Chondrocyte (in vitro differentiated cells): ENCODE data around the gene LRRC42. TPM values are rescaled to one million over a fixed set of nuclear protein-coding genes. Genes with fewer than 3 reads are reported as not detected.
"Not testable (repeated sequence)": the region's sequence is repeated elsewhere in the genome, so short reads cannot be mapped to it uniquely, and the experiment has no call there.

ENCODE experiments used
- DNase-seq: peaks from one replicate; pipeline ENCODE4 v3.0.0; 2021; ENCODE audit warnings: mixed read lengths, low spot score
- H3K27ac Mint-ChIP-seq: one replicate; pipeline ENCODE4 v1.8.0; 2021; ENCODE audit warnings: mild to moderate bottlenecking, moderate library complexity, mixed read lengths; ENCODE audit not compliant: unreplicated experiment
- H3K27me3 Mint-ChIP-seq: 2 replicates; pipeline ENCODE4 v1.8.0; 2021; ENCODE audit warnings: low read depth, mixed read lengths
- H3K36me3 Mint-ChIP-seq: 2 replicates; pipeline ENCODE4 v1.8.0; 2021; ENCODE audit warnings: low read depth, mixed read lengths
- H3K4me1 Mint-ChIP-seq: 2 replicates; pipeline ENCODE4 v1.8.0; 2021; ENCODE audit warnings: low read depth, mild to moderate bottlenecking, mixed read lengths
- H3K4me3 Mint-ChIP-seq: one replicate; pipeline ENCODE4 v1.8.0; 2021; ENCODE audit warnings: mild to moderate bottlenecking, moderate library complexity, mixed read lengths; ENCODE audit not compliant: unreplicated experiment
- H3K9me3 Mint-ChIP-seq: 2 replicates; pipeline ENCODE4 v1.8.0; 2021; ENCODE audit warnings: low read depth, mixed read lengths
- CTCF ChIP-seq: fragments of 200-600 bp; sonication (generic); IDR thresholded peaks from 2 replicates; pipeline ENCODE4 v1.5.0; 2021; ENCODE audit warnings: antibody characterized with exemption, mild to moderate bottlenecking, moderate library complexity
- total RNA-seq: library from RNA; stranded (reverse); gene quantifications from 3 replicates; pipeline ENCODE4 v1.2.1, GENCODE V29; 2021

LRRC42 gene
- total RNA-seq, 1 donor from 2014 or later, result 37.6 TPM

DNA sequence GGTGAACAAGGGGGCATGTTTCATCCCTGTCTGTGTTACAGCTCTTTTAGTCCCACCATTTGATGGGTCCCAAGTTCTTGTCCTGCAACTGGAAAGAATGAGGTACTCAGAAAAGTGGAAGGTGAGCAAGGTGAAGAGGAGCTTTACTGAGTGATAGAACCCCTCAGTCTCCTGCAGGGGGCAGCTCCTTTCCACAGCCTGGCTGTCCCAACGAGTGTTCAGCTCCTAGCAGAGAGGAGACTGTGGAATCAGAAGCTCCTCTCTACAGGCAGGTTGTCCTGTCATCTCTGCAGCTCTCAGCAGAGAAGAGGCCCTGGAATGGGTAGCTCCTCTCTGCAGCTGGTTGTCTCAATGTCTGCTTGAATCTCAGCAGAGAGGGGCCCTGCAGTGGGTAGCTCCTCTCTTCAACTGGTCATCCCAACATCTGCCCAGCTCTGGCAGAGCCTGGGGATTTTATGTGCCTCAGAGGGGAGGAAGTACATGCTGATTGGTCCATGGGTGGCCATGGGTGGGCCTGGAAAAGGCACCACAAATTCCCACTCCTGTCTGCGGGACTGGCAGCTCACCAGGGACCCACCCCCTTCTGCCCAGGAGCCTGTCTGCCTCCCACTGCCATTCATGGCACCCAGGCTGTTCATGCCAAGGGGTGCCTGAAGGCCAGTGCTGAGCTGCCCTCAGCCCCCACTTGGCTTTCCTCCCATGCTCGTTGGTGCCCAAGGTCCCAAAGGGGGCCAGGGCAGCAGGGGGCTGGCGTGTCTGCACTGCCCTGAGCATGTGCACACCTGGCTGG is 46.1 kb downstream of the LRRC42 start:
- Mint-ChIP-seq H3K4me1 (no peaks in the 10 kb centered on the region), H3K36me3 (no peaks in the 10 kb centered on the region), H3K9me3 (no peaks in the 10 kb centered on the region), H3K27me3 (peaks cover 2% of the 10 kb centered on the region), H3K27ac (no peak overlapping the region), H3K4me3 (no peak overlapping the region)
- DNase-seq, result no peak
- TF ChIP-seq CTCF, result peak; percentile 65

- not testable (repeated sequence) for H3K27ac Mint-ChIP-seq, DNase-seq, H3K27me3 Mint-ChIP-seq, H3K36me3 Mint-ChIP-seq, H3K4me1 Mint-ChIP-seq, H3K9me3 Mint-ChIP-seq, H3K4me3 Mint-ChIP-seq
Measured at GRCh38 chr1:53994516-53994915, 48.4 kb downstream of the LRRC42 start.

DNA sequence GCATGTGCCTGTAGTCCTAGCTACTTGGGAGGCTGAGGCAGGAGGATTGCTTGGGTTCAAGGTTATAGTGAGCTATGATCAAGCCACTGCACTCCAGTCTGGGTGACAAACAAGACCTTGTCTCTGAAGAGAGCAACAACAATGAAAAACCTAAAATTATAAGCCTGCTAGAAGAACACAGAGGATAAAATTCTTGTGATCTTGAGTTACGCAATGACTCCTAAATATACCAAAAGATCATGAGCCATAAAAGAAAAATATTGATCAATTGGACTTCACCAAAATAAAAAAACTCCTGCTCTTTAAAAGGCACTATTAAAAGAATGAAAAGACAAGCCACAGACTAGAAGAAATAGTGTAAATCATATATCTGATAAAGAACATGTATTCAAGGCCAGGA is 49.5 kb downstream of the LRRC42 start:
- Mint-ChIP-seq H3K4me3 (no peak overlapping the region), H3K9me3 (no peaks in the 10 kb centered on the region), H3K27ac (no peak overlapping the region), H3K27me3 (peaks cover 2% of the 10 kb centered on the region), H3K4me1 (no peaks in the 10 kb centered on the region), H3K36me3 (no peaks in the 10 kb centered on the region)
- TF ChIP-seq CTCF, result no peak
- no peak for DNase-seq

- Mint-ChIP-seq H3K4me3 (no peak overlapping the region), H3K27ac (no peak overlapping the region), H3K4me1 (no peaks in the 10 kb centered on the region), H3K27me3 (peaks cover 18% of the 10 kb centered on the region), H3K36me3 (no peaks in the 10 kb centered on the region), H3K9me3 (no peaks in the 10 kb centered on the region)
- no peak for TF ChIP-seq CTCF
- no peak for DNase-seq
Measured at GRCh38 chr1:53998223-53998622, 52.1 kb downstream of the LRRC42 start.

- Mint-ChIP-seq H3K4me3 (no peak overlapping the region), H3K27ac (no peak overlapping the region), H3K36me3 (no peaks in the 10 kb centered on the region), H3K4me1 (no peaks in the 10 kb centered on the region), H3K27me3 (peaks cover 21% of the 10 kb centered on the region), H3K9me3 (no peaks in the 10 kb centered on the region)
- no peak for TF ChIP-seq CTCF
- no peak for DNase-seq
Measured at GRCh38 chr1:53999920-54000319, 53.8 kb downstream of the LRRC42 start.

DNA sequence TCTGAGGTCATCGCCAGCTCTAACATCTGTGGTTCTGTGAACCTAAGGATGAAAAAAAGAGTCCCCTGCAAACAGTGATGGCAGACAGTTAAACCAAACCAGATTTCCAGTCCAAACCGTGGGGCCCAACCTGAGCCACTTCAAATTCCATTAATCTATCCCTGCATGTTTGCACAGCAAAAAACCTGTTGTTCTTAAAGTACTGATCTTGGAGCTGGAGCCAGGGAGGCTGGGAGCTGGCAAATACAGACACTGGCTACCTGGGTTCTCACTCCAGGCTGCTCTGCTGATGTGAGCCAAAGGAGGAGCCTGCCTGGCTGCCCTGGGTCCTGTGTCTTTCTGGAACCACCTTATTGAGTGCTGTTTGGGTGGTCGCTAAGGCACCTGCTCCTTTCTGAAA is 55.4 kb downstream of the LRRC42 start:
- TF ChIP-seq CTCF, result no peak
- Mint-ChIP-seq H3K27me3 (peaks cover 19% of the 10 kb centered on the region), H3K9me3 (no peaks in the 10 kb centered on the region), H3K4me3 (no peak overlapping the region), H3K27ac (no peak overlapping the region), H3K36me3 (no peaks in the 10 kb centered on the region), H3K4me1 (no peaks in the 10 kb centered on the region)
- DNase-seq, result no peak
